GM12864 (cell line): Measurements from ENCODE around the gene ARFRP1.

Source experiments
- DNase-seq: peaks from one replicate; pipeline ENCODE4 v3.0.0-alpha.2; 2011; ENCODE audit warnings: low read depth
- H3K4me3 ChIP-seq: 2 replicates; pipeline ENCODE4 v1.5.1; 2011; ENCODE audit warnings: mild to moderate bottlenecking, low read depth, low read length, control low read depth
- CTCF ChIP-seq: IDR thresholded peaks from 2 replicates; pipeline ENCODE4 v1.5.1; 2011; ENCODE audit warnings: low read depth, mild to moderate bottlenecking, moderate library complexity, low read length, control low read depth, inconsistent platforms; ENCODE audit errors: missing control alignments

Gene ARFRP1

GRCh38 chr20:63698739-63699465, 8.9 kb downstream of the ARFRP1 start:
- no peak overlapping the region for H3K4me3 ChIP-seq
- DNase-seq: no peak

GRCh38 chr20:63697868-63698545, 9.8 kb downstream of the ARFRP1 start:
- no peak overlapping the region for H3K4me3 ChIP-seq
- no peak for TF ChIP-seq CTCF
- no peak for DNase-seq

More at GRCh38 chr20:63698739-63699465, 8.9 kb downstream of the ARFRP1 start:
- no peak for TF ChIP-seq CTCF

GRCh38 chr20:63697357-63697867, 10.4 kb downstream of the ARFRP1 start:
- no peak for DNase-seq
- H3K4me3 ChIP-seq: no peak overlapping the region
- TF ChIP-seq CTCF: no peak

GRCh38 chr20:63696628-63697356, 11.0 kb downstream of the ARFRP1 start, which contains the start of gene TNFRSF6B:
Gene TNFRSF6B (plus strand): TSS chr20:63696652. CDS start chr20:63696768, 116 bp downstream.
- DNase-seq: no peak
- H3K4me3 ChIP-seq: no peak within 1 kb of the TSS
- TF ChIP-seq CTCF: no peak

- no peak overlapping the region for H3K4me3 ChIP-seq
- TF ChIP-seq CTCF: no peak
- DNase-seq: no peak
Measured at GRCh38 chr20:63696306-63696627, 11.5 kb downstream of the ARFRP1 start.

- H3K4me3 ChIP-seq: no peak overlapping the region
- no peak for DNase-seq
- TF ChIP-seq CTCF: no peak
Measured at GRCh38 chr20:63695424-63696305, 12.1 kb downstream of the ARFRP1 start.
